GM23248 (cell line): Measurements from ENCODE around the gene LYZL6.

Source experiments
- EZH2 ChIP-seq: fragments of 200-600 bp; sonication (generic); IDR thresholded peaks from 2 replicates; pipeline ENCODE4 v1.6.1; 2018; ENCODE audit warnings: antibody characterized with exemption, mild to moderate bottlenecking; ENCODE audit not compliant: insufficient read depth, poor library complexity, severe bottlenecking
- EZH2phosphoT487 ChIP-seq: fragments of 200-600 bp; sonication (generic); IDR thresholded peaks from 2 replicates; pipeline ENCODE4 v1.6.1; 2018; ENCODE audit warnings: antibody characterized with exemption, moderate library complexity, mild to moderate bottlenecking, low read depth; ENCODE audit not compliant: insufficient read depth

DNA sequence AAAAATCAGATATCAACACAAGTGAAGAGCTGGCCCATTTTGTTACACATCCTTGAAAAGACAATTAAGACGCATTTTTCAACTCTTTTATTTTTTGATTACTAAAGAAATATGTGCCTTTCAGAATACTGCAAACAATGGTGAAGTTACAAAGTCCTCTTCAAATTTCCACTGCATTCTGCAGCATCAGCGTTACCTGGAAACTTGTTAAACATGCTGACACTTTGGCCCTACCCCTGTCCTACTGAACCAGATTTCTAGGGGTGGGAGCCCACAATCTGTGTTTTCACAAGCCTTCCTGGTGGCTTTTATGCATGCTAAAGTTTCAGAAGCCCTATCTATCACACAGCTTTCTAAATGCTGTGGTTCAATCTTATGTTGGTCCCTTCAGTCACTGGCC lies 47.6 kb upstream of the LYZL6 start:
- TF ChIP-seq EZH2 (no peak), EZH2phosphoT487 (no peak)
